Measurements from ENCODE around the gene CPED1.

CPED1 gene

DNA sequence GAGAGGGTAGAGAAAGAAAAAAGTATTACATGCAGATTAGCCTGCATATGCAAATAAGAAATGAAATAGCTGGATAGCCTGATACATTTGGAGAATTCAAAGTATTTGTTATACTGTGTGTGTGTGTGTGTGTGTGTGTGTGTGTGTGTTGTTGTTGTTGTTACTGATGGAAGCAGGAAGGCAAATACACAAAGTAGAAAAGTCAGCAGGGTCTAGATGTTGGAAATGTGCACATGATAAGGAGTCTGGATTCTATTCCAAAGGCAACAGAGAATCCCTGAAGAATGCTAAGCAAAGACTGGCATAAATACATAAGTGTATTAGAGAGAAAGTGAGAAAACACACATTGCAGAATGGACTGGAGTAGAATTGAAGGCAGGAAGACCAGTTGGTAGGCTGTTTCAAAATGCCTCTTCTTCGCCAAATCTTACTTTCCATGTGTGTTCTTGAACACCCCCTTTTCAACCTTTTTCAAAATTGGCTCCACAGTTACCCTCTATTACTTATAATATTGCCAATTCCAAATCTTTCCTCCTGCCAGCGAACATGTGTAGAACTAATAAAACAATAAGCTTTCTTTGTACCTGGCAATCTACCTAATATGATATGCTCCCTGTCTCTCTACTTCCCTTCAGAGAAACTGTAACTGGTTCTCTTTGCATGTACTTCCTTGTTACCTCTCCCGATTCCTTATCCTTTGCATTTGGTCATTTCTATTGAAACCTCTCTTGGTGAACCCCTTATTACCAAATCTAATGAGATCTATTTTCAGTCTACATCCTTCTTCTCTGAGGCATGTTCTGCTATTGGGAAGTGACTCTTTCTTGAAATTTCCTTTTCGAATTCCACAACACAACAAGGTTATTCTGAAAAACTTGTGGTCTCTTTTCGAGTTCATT lies 6.2 kb downstream of the CPED1 start:
- H3K9me3 ChIP-seq (ENCODE audit: low read length) = no peaks in the 10 kb centered on the region
- H2AFZ ChIP-seq (ENCODE audit: low read depth, low read length) = no peak overlapping the region
- no peaks in the 10 kb centered on the region for H3K36me3 ChIP-seq (ENCODE audit: insufficient read depth, low read length)
- no peak overlapping the region for H3K4me3 ChIP-seq (ENCODE audit: low read length)
- H3K27me3 ChIP-seq (ENCODE audit: insufficient read depth, low read length) = no peaks in the 10 kb centered on the region
- no peaks in the 10 kb centered on the region for H3K4me1 ChIP-seq (ENCODE audit: insufficient read depth, low read length)

DNA sequence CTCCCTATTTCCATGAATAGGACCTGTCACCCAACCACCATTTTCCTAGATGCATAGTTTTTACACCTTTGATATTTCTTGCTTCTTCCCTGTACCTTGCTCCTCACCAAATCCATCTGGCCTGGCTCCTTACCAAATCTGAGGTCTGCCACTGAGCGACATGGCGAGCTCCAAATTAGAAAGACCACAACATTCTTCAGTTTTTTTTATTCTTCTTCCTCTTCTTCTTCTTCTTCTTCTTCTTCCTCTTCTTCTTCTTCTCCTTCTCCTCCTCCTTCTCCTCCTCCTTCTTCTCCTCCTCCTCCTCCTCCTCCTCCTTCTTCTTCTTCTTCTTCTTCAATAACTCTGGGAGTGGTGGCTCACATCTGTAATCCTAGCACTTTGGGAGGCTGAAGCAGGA lies 7.1 kb downstream of the CPED1 start:
- Histone ChIP-seq H3K9me3 (ENCODE audit: low read length) (no peaks in the 10 kb centered on the region), H3K27me3 (ENCODE audit: insufficient read depth, low read length) (no peaks in the 10 kb centered on the region), H2AFZ (ENCODE audit: low read depth, low read length) (no peak overlapping the region), H3K4me3 (ENCODE audit: low read length) (no peak overlapping the region), H3K4me1 (ENCODE audit: insufficient read depth, low read length) (no peaks in the 10 kb centered on the region), H3K36me3 (ENCODE audit: insufficient read depth, low read length) (no peaks in the 10 kb centered on the region)

DNA sequence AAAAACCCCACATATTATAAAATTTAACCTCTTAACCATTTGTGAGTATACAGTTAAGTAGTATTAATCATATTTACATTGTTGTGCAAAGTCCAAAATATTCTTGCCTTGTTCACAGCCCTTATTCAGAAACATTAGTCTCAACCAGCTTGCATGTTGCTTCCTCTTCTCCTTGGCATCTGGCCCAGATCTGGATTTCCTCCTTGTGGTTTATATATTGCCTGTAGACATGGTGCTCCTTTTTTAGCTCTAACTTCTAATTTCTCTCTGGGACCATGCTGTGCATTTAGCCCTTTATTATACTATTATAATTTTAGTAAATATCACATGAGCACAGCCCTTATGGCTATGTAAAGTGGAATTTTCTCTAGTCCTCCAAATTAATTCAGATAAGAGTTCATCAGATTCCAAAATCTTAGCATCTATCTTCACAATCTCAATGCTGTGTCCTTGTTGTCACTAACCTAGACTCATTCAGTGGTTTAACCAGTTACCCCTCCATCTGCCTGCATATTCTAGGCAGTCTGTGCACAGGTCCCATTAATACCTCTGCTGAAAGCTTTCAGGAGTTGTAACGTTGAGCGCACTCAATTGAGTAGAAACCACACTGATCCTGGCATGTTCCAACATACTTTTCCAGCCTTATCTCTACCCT lies 7.9 kb downstream of the CPED1 start:
- H3K4me1 ChIP-seq (ENCODE audit: insufficient read depth, low read length) = no peaks in the 10 kb centered on the region
- H3K36me3 ChIP-seq (ENCODE audit: insufficient read depth, low read length) = no peaks in the 10 kb centered on the region

DNA sequence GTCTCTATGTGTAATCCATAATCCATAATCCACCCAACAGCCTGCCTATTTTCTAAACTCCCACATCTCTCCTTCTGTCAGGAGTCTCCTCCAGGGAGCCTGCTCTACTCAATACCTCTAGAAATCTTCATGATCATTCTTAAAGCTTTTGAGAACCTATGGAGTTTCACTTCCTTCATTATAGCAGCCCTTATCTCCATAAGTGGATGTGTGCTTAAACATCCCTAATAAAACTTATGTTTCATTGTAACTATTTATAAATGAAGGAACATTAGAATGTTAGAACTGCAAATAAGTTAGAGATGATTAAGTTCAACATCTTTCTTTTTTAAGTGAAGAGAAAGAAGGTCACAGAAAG lies 8.5 kb downstream of the CPED1 start:
- no peaks in the 10 kb centered on the region for H3K36me3 ChIP-seq (ENCODE audit: insufficient read depth, low read length)
- no peaks in the 10 kb centered on the region for H3K4me1 ChIP-seq (ENCODE audit: insufficient read depth, low read length)
- no peaks in the 10 kb centered on the region for H3K9me3 ChIP-seq (ENCODE audit: low read length)
- H3K4me3 ChIP-seq (ENCODE audit: low read length) = no peak overlapping the region
- no peaks in the 10 kb centered on the region for H3K27me3 ChIP-seq (ENCODE audit: insufficient read depth, low read length)
- no peak overlapping the region for H2AFZ ChIP-seq (ENCODE audit: low read depth, low read length)

More for the DNA sequence above, 7.9 kb downstream of the CPED1 start:
- H2AFZ ChIP-seq (ENCODE audit: low read depth, low read length) = no peak overlapping the region
- no peak overlapping the region for H3K4me3 ChIP-seq (ENCODE audit: low read length)
- H3K27me3 ChIP-seq (ENCODE audit: insufficient read depth, low read length) = no peaks in the 10 kb centered on the region
- H3K9me3 ChIP-seq (ENCODE audit: low read length) = no peaks in the 10 kb centered on the region

GRCh38 chr7:120997882-120998474 lies 9.5 kb downstream of the CPED1 start:
- Histone ChIP-seq H3K9me3 (ENCODE audit: low read length) (no peaks in the 10 kb centered on the region), H3K36me3 (ENCODE audit: insufficient read depth, low read length) (no peaks in the 10 kb centered on the region), H2AFZ (ENCODE audit: low read depth, low read length) (no peak overlapping the region), H3K4me3 (ENCODE audit: low read length) (no peak overlapping the region), H3K27me3 (ENCODE audit: insufficient read depth, low read length) (no peaks in the 10 kb centered on the region), H3K4me1 (ENCODE audit: insufficient read depth, low read length) (no peaks in the 10 kb centered on the region)

- H3K9me3 ChIP-seq (ENCODE audit: low read length) = no peaks in the 10 kb centered on the region
- no peak overlapping the region for H3K4me3 ChIP-seq (ENCODE audit: low read length)
- H3K36me3 ChIP-seq (ENCODE audit: insufficient read depth, low read length) = no peaks in the 10 kb centered on the region
- H2AFZ ChIP-seq (ENCODE audit: low read depth, low read length) = no peak overlapping the region
- H3K27me3 ChIP-seq (ENCODE audit: insufficient read depth, low read length) = no peaks in the 10 kb centered on the region
- no peaks in the 10 kb centered on the region for H3K4me1 ChIP-seq (ENCODE audit: insufficient read depth, low read length)
Measured at GRCh38 chr7:120998520-120998919, 10.0 kb downstream of the CPED1 start.

DNA sequence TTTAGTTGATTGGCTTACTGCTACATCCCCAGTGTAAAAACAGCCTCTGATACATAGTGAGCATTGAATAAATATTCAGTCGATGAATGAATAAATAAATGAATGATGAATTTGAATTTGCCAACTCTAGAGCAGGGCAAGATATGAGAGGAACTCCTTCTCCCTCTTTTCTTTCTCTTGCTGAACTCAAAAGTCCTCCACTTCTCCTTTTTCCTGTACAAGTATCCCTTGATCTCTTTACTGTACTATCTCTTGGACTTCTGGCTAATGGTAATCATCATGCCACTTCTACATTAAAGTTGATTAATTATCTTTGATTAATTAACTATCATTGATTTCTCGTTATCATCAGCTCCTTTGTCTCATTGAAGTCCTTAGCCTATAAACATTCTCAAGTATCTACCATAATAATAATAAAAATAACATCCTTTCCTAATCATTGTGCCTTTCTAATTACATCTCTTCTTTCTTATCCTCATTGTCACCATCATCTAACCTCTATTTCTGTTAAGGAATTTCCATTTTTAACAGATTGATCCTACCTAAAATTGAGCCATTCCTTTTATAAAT lies 10.6 kb downstream of the CPED1 start:
- H3K27me3 ChIP-seq (ENCODE audit: insufficient read depth, low read length) = no peaks in the 10 kb centered on the region
- no peak overlapping the region for H2AFZ ChIP-seq (ENCODE audit: low read depth, low read length)
- H3K4me1 ChIP-seq (ENCODE audit: insufficient read depth, low read length) = no peaks in the 10 kb centered on the region
- H3K9me3 ChIP-seq (ENCODE audit: low read length) = no peaks in the 10 kb centered on the region
- H3K4me3 ChIP-seq (ENCODE audit: low read length) = no peak overlapping the region
- no peaks in the 10 kb centered on the region for H3K36me3 ChIP-seq (ENCODE audit: insufficient read depth, low read length)

DNA sequence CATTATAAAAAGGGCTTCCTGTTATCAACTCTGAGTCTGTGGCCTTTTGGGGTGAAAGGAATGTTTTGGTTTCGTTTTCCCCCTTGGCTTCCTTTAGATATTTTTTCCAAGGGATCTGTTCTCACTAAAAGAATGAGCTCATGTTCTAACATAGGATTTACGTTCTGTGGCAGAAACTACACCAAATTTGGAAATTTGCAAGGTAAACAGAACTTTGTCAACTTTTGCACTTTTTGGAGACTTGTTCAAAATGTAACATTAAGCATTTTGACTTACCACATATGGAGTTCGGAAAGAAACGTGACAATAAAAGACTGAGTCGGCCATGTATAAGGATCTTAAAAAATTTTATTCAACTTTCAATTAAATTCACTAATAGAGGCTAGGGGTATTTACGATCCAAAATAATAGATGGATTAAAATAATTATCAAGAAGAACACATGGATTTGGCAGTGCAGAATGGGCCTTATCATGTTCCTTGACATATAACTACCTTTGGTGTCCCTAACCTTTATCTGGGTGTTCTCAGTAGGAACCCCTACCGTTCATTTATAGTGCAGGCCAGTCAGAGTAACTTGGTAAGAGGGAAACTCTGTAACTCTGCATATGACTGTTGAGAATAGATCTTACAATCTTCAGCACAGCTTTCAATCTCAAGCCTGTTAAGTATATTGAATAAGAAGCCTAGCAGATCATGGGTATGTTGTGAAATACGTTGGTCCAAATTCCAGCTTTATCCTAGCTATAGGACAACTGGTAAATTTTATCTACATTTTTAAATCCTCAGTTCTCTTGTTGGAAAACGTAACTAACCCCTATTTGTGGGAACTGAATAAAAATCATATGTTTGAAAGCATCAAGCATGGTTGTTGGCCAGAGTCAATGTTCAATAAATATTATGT lies 11.8 kb downstream of the CPED1 start:
- Histone ChIP-seq H2AFZ (ENCODE audit: low read depth, low read length) (no peak overlapping the region), H3K9me3 (ENCODE audit: low read length) (no peaks in the 10 kb centered on the region), H3K4me3 (ENCODE audit: low read length) (no peak overlapping the region), H3K4me1 (ENCODE audit: insufficient read depth, low read length) (no peaks in the 10 kb centered on the region), H3K27me3 (ENCODE audit: insufficient read depth, low read length) (no peaks in the 10 kb centered on the region), H3K36me3 (ENCODE audit: insufficient read depth, low read length) (no peaks in the 10 kb centered on the region)

GRCh38 chr7:121001234-121001906 lies 12.9 kb downstream of the CPED1 start:
- no peaks in the 10 kb centered on the region for H3K4me1 ChIP-seq (ENCODE audit: insufficient read depth, low read length)
- H2AFZ ChIP-seq (ENCODE audit: low read depth, low read length) = no peak overlapping the region

GRCh38 chr7:121002048-121002756 lies 13.7 kb downstream of the CPED1 start:
- Histone ChIP-seq H2AFZ (ENCODE audit: low read depth, low read length) (no peak overlapping the region), H3K9me3 (ENCODE audit: low read length) (no peaks in the 10 kb centered on the region), H3K27me3 (ENCODE audit: insufficient read depth, low read length) (no peaks in the 10 kb centered on the region), H3K4me3 (ENCODE audit: low read length) (no peak overlapping the region), H3K4me1 (ENCODE audit: insufficient read depth, low read length) (no peaks in the 10 kb centered on the region), H3K36me3 (ENCODE audit: insufficient read depth, low read length) (no peaks in the 10 kb centered on the region)

More at GRCh38 chr7:121001234-121001906, 12.9 kb downstream of the CPED1 start:
- H3K27me3 ChIP-seq (ENCODE audit: insufficient read depth, low read length) = no peaks in the 10 kb centered on the region
- H3K4me3 ChIP-seq (ENCODE audit: low read length) = no peak overlapping the region
- no peaks in the 10 kb centered on the region for H3K9me3 ChIP-seq (ENCODE audit: low read length)
- no peaks in the 10 kb centered on the region for H3K36me3 ChIP-seq (ENCODE audit: insufficient read depth, low read length)

DNA sequence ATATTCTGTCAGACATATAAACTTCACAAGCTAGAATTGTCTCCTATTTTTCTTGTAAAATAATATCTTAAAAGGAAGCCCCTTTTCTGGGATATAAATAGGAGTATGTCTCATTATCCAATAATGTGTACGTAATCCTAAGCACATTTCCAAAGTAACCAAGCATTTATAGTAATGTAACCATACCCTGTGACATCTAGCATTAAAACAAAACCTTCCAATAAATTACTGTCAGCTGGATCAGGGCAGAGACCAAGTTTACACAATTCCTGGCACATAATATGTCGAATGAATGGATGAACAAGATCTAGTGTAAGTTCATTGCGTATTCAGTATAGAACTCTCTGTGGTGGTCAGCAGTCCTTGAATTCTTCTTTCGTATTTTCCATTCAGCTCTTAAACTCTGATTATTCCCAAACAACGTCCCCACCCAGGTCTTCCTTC lies 14.3 kb downstream of the CPED1 start:
- Histone ChIP-seq H2AFZ (ENCODE audit: low read depth, low read length) (no peak overlapping the region), H3K36me3 (ENCODE audit: insufficient read depth, low read length) (no peaks in the 10 kb centered on the region), H3K27me3 (ENCODE audit: insufficient read depth, low read length) (no peaks in the 10 kb centered on the region), H3K4me1 (ENCODE audit: insufficient read depth, low read length) (no peaks in the 10 kb centered on the region), H3K4me3 (ENCODE audit: low read length) (no peak overlapping the region), H3K9me3 (ENCODE audit: low read length) (no peaks in the 10 kb centered on the region)

All from neuron (in vitro differentiated cells).